GM21526 (cell line): ENCODE data around the gene COL11A1.
"Not testable (repeated sequence)": the region's sequence is repeated elsewhere in the genome, so short reads cannot be mapped to it uniquely, and the experiment has no call there.

Experiments used
- ATAC-seq: cut with Tn5 transposase; IDR thresholded peaks from one replicate; pipeline ENCODE4 v1.9.1; 2021; ENCODE audit warnings: moderate library complexity; ENCODE audit not compliant: unreplicated experiment, low FRiP score

The COL11A1 gene

GRCh38 chr1:102842606-102843005 lies 265.7 kb downstream of the COL11A1 start:
- no peak for ATAC-seq

- no peak for ATAC-seq
These were observed 267.6 kb downstream of the COL11A1 start for GRCh38 chr1:102840741-102841140.

GRCh38 chr1:102838016-102838415 lies 270.3 kb downstream of the COL11A1 start:
- no peak for ATAC-seq

GRCh38 chr1:102837551-102837950 lies 270.8 kb downstream of the COL11A1 start:
- ATAC-seq: no peak

- no peak for ATAC-seq
These were observed 271.3 kb downstream of the COL11A1 start for GRCh38 chr1:102836991-102837390.

- ATAC-seq: no peak
These were observed 273.5 kb downstream of the COL11A1 start for GRCh38 chr1:102834688-102835320.

GRCh38 chr1:102833151-102833550 lies 275.2 kb downstream of the COL11A1 start:
- ATAC-seq: no peak

- not testable (repeated sequence) for ATAC-seq
These were observed 281.6 kb downstream of the COL11A1 start for GRCh38 chr1:102826706-102827105.
